ENCODE measurements around the gene RNASE13. TPM values are rescaled to one million over a fixed set of nuclear protein-coding genes. Genes with fewer than 3 reads are reported as not detected.
A peak's percentile ranks its signal among the peaks of the same experiment; 100 is the strongest.

Gene RNASE13
- not detected for total RNA-seq
- 0 reads per million in 2 donors for total RNA-seq

DNA sequence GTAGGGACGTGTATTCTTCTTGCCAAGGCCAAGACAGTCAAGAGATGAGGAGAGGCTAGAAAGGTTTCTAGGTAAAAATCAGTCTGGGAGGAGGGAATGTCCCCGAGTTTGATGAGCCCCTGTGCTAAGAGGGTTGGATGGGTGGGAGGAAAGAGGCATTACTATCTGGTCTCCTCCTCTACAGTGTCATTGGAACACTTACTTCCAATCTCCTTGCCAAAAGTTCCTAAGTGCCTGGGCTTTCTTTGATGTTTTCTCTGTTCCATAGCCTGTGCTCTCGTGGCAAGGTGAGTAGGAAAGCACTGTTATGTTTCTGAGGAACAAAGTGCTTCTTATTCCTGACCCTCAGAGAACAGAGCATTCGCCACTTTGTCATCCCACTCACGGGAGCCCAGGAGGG is at the start of gene RNASE13:
TSS of gene RNASE13 (minus strand) at position 101 of the 400 bp plus-strand sequence. CDS start 519 bp downstream, outside the sequence.
- Mint-ChIP-seq H3K4me3 (no peak within 1 kb of the TSS), H3K4me1 (peaks cover 2% of the 10 kb centered on the region), H3K27me3 (peaks cover 24% of the 10 kb centered on the region), H3K27ac (no peak within 1 kb of the TSS), H3K36me3 (ENCODE audit: low read depth) (peaks cover 2% of the 10 kb centered on the region)
- DNase-seq, result no peak
- ATAC-seq, result no peak
- no peaks in the 10 kb centered on the region for H3K9me3 ChIP-seq (ENCODE audit: control insufficient read depth, low read length, poor library complexity, severe bottlenecking)

DNA sequence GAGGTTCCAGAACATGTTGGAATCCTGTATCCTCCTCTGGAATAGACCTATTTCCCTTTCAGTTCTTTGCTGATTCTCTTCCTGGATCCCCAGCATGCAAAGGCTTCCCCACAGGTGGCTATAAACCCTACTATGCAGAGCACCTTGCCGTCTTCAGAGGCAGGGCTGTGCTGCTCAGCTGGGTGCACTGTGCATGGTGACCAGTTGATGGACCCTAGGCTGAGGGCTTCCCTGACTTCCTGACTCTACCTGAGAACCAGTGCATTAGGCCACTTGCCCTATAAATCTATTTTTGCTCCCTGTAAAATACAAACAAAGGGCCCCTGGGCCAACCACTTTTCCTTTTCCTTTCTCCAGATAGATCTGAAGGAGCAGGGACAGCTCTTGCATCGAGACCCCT is 49.8 kb upstream of the RNASE13 start:
- H3K9me3 ChIP-seq (ENCODE audit: control insufficient read depth, low read length, poor library complexity, severe bottlenecking), result no peaks in the 10 kb centered on the region
- Mint-ChIP-seq H3K27me3 (no peaks in the 10 kb centered on the region), H3K4me3 (no peak overlapping the region), H3K4me1 (peaks cover 36% of the 10 kb centered on the region), H3K36me3 (ENCODE audit: low read depth) (peaks cover 4% of the 10 kb centered on the region), H3K27ac (peak overlapping the region; percentile 99)
- DNase-seq (no peak), ATAC-seq (no peak)

- Mint-ChIP-seq H3K4me1 (peaks cover 31% of the 10 kb centered on the region), H3K36me3 (ENCODE audit: low read depth) (peaks cover 4% of the 10 kb centered on the region), H3K27ac (peak overlapping the region; percentile 99), H3K27me3 (no peaks in the 10 kb centered on the region), H3K4me3 (no peak overlapping the region)
- no peaks in the 10 kb centered on the region for H3K9me3 ChIP-seq (ENCODE audit: control insufficient read depth, low read length, poor library complexity, severe bottlenecking)
- DNase-seq (no peak), ATAC-seq (no peak)
Measured at GRCh38 chr14:21083565-21084325, 49.1 kb upstream of the RNASE13 start.

- peaks cover 4% of the 10 kb centered on the region for H3K36me3 Mint-ChIP-seq (ENCODE audit: low read depth)
- peak overlapping the region; percentile 34 for H3K27ac Mint-ChIP-seq
- no peak for ATAC-seq
- peaks cover under 1% of the 10 kb centered on the region for H3K27me3 Mint-ChIP-seq
- no peak overlapping the region for H3K4me3 Mint-ChIP-seq
- DNase-seq, result no peak
- peaks cover 19% of the 10 kb centered on the region for H3K4me1 Mint-ChIP-seq
- no peaks in the 10 kb centered on the region for H3K9me3 ChIP-seq (ENCODE audit: control insufficient read depth, low read length, poor library complexity, severe bottlenecking)
Measured at GRCh38 chr14:21081521-21082142, 47.0 kb upstream of the RNASE13 start.

DNA sequence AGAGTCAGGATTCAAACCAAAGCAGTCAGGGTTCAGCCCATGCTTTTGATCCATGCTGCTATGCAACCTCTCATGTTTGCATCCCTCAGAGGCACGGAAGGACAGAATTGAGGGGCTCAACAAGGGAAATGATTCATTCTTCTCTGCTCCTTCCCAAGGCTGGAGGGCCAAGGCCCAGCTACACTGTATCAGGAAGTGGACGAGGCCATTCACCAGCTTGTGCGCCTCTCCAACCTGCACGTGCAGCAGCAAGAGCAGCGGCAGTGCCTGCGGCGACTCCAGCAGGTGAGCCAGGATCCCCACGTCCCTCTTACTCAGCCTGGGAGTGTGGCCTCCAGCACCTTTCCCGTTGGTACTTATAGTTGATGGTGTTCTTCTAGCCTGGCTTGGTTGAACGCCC is 44.1 kb upstream of the RNASE13 start:
- Mint-ChIP-seq H3K4me3 (no peak overlapping the region), H3K36me3 (ENCODE audit: low read depth) (peaks cover 7% of the 10 kb centered on the region), H3K27me3 (peaks cover 8% of the 10 kb centered on the region), H3K4me1 (peaks cover 9% of the 10 kb centered on the region), H3K27ac (no peak overlapping the region)
- H3K9me3 ChIP-seq (ENCODE audit: control insufficient read depth, low read length, poor library complexity, severe bottlenecking), result no peaks in the 10 kb centered on the region
- no peak for DNase-seq
- ATAC-seq, result no peak

DNA sequence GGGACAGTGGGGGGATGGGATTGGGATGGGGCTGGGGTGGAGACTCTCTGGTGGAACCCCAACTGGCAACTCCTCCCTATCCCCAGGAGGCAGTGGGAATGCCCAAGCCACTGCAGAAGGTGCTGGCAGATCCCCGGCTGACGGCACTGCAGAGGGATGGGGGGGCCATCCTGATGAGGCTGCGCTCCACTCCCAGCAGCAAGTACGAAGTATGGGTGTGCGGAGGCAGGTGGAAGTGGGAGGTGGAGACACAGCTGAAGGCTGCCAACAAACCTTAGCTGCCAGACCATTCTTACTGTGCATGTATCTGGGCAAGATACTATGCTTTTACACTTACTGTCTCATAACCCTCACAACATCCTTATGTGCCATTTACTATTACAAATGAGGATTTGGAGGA is 43.7 kb upstream of the RNASE13 start:
- peaks cover 9% of the 10 kb centered on the region for H3K4me1 Mint-ChIP-seq
- H3K27me3 Mint-ChIP-seq, result peaks cover 13% of the 10 kb centered on the region
- H3K9me3 ChIP-seq (ENCODE audit: control insufficient read depth, low read length, poor library complexity, severe bottlenecking), result no peaks in the 10 kb centered on the region
- DNase-seq (no peak), ATAC-seq (no peak)
- H3K27ac Mint-ChIP-seq, result no peak overlapping the region
- H3K4me3 Mint-ChIP-seq, result no peak overlapping the region
- peaks cover 11% of the 10 kb centered on the region for H3K36me3 Mint-ChIP-seq (ENCODE audit: low read depth)

GRCh38 chr14:21077672-21078071 is 43.1 kb upstream of the RNASE13 start:
- peak overlapping the region; percentile 85 for H3K27ac Mint-ChIP-seq
- H3K4me1 Mint-ChIP-seq, result peaks cover 7% of the 10 kb centered on the region
- no peak overlapping the region for H3K4me3 Mint-ChIP-seq
- H3K36me3 Mint-ChIP-seq (ENCODE audit: low read depth), result peaks cover 13% of the 10 kb centered on the region
- ATAC-seq (no peak), DNase-seq (no peak)
- peaks cover 19% of the 10 kb centered on the region for H3K27me3 Mint-ChIP-seq
- H3K9me3 ChIP-seq (ENCODE audit: control insufficient read depth, low read length, poor library complexity, severe bottlenecking), result no peaks in the 10 kb centered on the region

GRCh38 chr14:21075719-21076437 is 41.3 kb upstream of the RNASE13 start:
- no peak overlapping the region for H3K4me3 Mint-ChIP-seq
- H3K27ac Mint-ChIP-seq, result peak overlapping the region; percentile 77
- peaks cover 37% of the 10 kb centered on the region for H3K27me3 Mint-ChIP-seq
- H3K36me3 Mint-ChIP-seq (ENCODE audit: low read depth), result peaks cover 14% of the 10 kb centered on the region
- DNase-seq (no peak), ATAC-seq (no peak)
- H3K4me1 Mint-ChIP-seq, result peaks cover 19% of the 10 kb centered on the region
- H3K9me3 ChIP-seq (ENCODE audit: control insufficient read depth, low read length, poor library complexity, severe bottlenecking), result no peaks in the 10 kb centered on the region

GRCh38 chr14:21074398-21075272 is 40.0 kb upstream of the RNASE13 start:
- Mint-ChIP-seq H3K27ac (peak overlapping the region; percentile 95), H3K36me3 (ENCODE audit: low read depth) (peaks cover 14% of the 10 kb centered on the region), H3K27me3 (peaks cover 45% of the 10 kb centered on the region), H3K4me3 (no peak overlapping the region), H3K4me1 (peaks cover 28% of the 10 kb centered on the region)
- DNase-seq (no peak), ATAC-seq (no peak)
- no peaks in the 10 kb centered on the region for H3K9me3 ChIP-seq (ENCODE audit: control insufficient read depth, low read length, poor library complexity, severe bottlenecking)

- peak overlapping the region; percentile 95 for H3K27ac Mint-ChIP-seq
- peaks cover 14% of the 10 kb centered on the region for H3K36me3 Mint-ChIP-seq (ENCODE audit: low read depth)
- H3K9me3 ChIP-seq (ENCODE audit: control insufficient read depth, low read length, poor library complexity, severe bottlenecking), result no peaks in the 10 kb centered on the region
- H3K4me3 Mint-ChIP-seq, result no peak overlapping the region
- H3K4me1 Mint-ChIP-seq, result peaks cover 35% of the 10 kb centered on the region
- H3K27me3 Mint-ChIP-seq, result peaks cover 52% of the 10 kb centered on the region
- DNase-seq (no peak), ATAC-seq (no peak)
Measured at GRCh38 chr14:21073921-21074320, 39.3 kb upstream of the RNASE13 start.

GRCh38 chr14:21072781-21073339 is 38.3 kb upstream of the RNASE13 start:
- H3K27me3 Mint-ChIP-seq, result peaks cover 62% of the 10 kb centered on the region
- peak overlapping the region; percentile 87 for H3K4me3 Mint-ChIP-seq
- H3K4me1 Mint-ChIP-seq, result peaks cover 43% of the 10 kb centered on the region
- no peaks in the 10 kb centered on the region for H3K9me3 ChIP-seq (ENCODE audit: control insufficient read depth, low read length, poor library complexity, severe bottlenecking)
- H3K36me3 Mint-ChIP-seq (ENCODE audit: low read depth), result peaks cover 14% of the 10 kb centered on the region
- no peak for DNase-seq
- peak overlapping the region; percentile 95 for H3K27ac Mint-ChIP-seq
- no peak for ATAC-seq

- H3K4me1 Mint-ChIP-seq, result peaks cover 43% of the 10 kb centered on the region
- peak overlapping the region; percentile 95 for H3K27ac Mint-ChIP-seq
- DNase-seq (no peak), ATAC-seq (no peak)
- H3K9me3 ChIP-seq (ENCODE audit: control insufficient read depth, low read length, poor library complexity, severe bottlenecking), result no peaks in the 10 kb centered on the region
- peaks cover 14% of the 10 kb centered on the region for H3K36me3 Mint-ChIP-seq (ENCODE audit: low read depth)
- peak overlapping the region; percentile 87 for H3K4me3 Mint-ChIP-seq
- H3K27me3 Mint-ChIP-seq, result peaks cover 70% of the 10 kb centered on the region
Measured at GRCh38 chr14:21072031-21072473, 37.4 kb upstream of the RNASE13 start.

Data from T-helper 17 cell (primary cell).